Measurements from ENCODE around the gene LY9.
A peak's percentile ranks its signal among the peaks of the same experiment; 100 is the strongest.
"Not testable (repeated sequence)": the region's sequence is repeated elsewhere in the genome, so short reads cannot be mapped to it uniquely, and the experiment has no call there.

LY9 gene

GRCh38 chr1:160774886-160775719, 20.9 kb upstream of the LY9 start:
- no peak for DNase-seq

DNA sequence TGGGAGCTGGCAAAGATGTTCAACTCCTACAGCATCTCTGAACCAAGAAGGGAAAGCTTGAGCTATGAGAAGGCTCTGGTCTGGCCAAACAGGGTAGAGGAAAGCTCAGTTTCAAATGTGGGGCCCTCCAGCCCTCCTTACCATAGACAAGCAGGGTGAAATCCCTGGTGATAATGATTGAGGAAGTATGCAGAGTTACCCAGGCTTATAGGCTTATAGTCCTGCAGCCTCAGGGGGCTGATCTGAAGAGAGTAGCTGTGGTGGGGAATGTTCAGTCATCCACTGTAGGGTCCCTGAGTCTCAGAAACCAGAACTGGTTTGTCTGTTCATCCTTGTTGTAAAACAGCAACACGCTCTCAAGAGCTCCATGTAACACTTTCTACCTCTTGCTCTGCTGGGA, 19.8 kb upstream of the LY9 start:
- no peak for DNase-seq

- DNase-seq, result peak in 4 of 5 donors; percentile 28 to 65 (median 40)
These were observed 18.4 kb upstream of the LY9 start for GRCh38 chr1:160777486-160778089.

DNA sequence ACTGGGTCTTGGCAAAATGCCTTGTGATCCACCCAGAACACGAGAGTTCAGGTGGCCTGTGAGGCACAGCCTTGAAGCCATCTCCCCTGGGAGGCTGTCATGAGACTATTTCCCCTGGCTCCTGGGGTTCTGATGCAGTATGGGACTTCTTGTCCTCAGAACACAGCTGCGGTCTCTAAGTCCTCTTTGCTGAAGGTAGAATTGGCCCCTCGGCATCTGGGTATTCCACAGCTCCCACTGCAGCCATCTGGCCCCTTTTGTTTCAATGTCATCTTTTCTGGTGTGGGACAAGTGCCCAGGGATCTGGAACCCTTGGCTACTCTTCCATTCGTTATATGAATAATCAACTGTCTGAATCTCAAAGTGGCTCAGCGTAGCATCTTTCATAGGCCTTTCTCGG, 17.0 kb upstream of the LY9 start:
- DNase-seq, result no peak

DNA sequence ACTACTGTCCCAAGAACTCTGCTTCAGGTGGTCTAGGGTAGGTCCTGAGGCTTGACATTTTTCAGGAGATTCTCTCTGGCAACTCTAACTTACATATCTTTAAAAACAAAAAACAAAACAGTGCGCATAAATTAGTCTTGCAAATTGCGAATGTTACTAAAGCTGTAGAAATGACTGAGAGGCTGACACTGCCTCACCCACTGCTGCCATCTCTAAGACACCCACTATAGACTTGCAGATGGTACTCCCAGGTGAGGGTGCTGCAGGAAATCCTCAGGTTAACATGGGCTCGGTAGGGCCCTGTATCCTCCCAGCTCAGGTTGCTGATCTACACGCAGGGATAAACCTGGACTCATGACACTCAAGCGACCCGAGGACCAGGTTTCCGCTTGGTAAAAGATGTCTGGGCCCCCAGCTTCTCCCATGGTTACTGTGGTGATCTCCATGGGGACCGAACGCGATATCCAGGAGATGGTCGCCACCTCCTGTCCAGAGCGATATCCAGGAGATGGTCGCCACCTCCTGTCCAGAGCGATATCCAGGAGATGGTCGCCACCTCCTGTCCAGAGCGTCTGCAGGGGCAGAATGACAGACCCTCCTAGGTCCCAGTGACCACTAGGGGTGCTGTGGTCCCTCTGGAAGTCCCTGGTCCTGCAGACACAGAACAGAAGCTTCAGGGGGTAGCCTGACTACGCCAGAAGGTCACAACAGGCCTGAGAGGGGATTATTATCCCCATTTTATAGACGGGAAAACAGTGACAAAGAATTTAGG, 16.2 kb upstream of the LY9 start:
- peak in 1 of 5 donors; percentile 26 for DNase-seq

GRCh38 chr1:160780398-160780755, 15.6 kb upstream of the LY9 start:
- DNase-seq, result no peak

DNA sequence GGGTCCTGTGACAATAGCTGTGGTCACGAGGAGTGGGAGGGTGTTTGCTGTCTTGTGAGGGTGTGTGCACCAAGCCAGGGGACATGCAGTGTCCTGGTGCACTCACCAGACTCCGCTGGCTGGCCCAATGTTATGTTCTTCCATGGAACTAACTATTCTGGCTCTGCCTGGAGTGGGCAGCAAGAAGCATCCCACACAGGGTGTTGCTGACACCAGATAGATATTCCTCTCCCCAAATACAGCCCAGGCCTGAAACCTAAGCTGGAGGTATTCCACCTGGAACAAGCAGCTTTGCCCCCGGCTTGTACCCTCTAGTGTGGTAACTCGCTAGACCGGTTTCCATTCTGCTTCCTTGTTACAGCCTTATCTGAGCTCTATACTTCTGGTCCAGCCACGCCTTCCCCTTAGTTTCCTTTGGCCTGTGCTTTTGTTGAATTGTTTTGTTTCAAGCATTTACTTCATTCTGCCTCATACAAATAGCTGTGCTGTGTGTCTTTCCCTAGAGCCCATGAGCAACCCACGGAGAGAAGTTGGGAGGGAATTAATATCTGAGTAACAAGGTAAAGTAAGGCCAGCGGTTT, 14.7 kb upstream of the LY9 start:
- no peak for DNase-seq

DNA sequence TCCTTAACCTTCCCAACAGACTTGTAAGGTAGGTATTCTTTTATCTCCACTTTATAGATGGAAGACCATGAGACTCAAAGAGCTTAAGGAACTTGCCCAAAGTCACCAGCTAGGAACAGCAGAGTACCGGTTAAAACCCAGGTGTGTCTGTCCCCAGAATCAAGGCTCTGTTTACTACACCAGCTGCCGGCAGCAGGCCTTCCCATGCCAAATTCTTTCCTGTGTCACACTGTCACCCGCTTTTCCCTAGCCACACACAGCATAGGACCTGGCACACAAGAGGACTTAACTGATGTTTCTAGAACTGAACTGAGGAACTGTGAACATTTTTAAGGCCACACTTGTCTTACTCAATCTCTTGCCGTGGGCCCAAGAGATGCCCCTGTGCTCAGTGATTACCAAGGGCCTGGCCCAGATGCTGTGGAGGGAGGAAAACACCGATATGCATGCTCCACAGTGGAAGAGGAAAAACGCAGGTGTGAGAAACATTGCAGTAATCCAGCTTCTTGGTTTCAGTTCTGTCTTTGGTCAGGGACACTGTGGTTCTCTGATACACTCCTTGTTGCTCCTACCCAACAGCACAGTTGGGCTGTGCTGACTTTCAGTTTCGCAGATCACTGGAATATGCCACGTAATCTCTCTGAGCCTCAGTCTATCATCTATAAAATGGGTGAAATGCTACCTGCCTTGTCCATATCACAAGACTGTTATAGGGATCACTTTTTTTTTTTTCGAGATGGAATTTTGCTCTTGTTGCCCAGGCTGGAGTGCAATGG, 13.9 kb upstream of the LY9 start:
- peak in 1 of 5 donors; percentile 86 for DNase-seq

DNA sequence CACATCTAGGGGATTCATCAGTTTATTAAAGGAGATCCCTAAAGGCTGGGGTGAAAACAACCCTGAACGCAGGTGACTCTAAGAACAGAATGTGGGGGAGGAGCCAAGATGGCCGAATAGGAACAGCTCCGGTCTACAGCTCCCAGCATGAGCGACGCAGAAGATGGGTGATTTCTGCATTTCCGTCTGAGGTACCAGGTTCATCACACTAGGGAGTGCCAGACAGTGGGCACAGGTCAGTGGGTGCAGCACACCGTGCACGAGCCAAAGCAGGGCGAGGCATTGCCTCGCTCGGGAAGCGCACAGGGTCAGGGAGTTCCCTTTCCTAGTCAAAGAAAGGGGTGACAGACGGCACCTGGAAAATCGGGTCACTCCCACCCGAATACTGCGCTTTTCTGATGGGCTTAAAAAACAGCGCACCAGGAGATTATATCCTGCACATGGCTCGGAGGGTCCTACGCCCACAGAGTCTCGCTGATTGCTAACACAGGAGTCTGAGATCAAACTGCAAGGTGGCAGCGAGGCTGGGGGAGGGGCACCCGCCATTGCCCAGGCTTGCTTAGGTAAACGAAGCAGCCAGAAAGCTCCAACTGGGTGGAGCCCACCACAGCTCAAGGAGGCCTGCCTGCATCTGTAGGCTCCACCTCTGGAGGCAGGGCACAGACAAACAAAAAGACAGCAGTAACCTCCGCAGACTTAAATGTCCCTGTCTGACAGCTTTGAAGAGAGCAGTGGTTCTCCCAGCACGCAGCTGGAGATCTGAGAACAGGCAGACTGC, 12.8 kb upstream of the LY9 start:
- not testable (repeated sequence) for DNase-seq

GRCh38 chr1:160789051-160789701, 6.8 kb upstream of the LY9 start:
- no peak for DNase-seq

DNA sequence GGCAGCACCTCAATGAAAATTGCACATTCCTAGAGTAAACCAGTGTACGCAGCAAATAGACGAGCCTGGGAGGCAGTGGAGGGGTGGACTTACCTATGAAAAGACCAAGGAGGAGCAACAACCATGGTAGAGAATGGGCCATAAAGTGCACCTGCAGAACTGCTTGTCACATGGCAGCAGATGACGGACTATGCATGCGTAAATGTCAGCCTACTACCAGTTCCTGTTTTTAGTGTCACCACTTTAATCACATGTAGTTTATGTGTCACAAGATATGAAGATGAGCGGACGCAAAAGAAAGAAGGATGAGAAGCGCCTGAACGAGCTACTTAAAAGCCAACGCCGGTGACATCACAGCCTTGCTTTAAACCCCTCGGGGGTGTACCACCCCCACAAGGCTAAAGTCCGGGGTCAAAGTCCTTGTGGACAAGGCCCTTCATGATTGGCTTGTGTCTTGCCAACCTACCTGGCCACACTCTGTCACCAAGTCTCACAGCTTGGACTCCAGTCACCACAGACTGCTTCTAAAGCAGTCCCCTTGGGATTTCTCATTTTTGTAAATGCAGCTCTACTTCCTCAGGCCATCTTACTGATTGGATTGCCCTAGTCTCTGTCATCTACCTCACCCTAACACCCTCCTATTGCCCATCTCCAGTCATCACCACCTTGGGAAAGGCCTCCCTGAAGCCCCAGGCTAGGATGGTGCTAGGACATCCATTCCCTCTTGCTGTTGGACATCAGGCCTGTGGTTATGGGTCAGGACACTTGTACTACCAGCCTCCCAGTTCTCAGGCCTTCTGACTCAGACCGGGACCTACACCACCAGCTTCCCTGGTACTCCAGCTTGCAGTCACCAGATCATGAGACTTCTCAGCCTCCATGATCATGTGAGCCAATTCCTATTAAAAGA, 6.0 kb upstream of the LY9 start:
- no peak for DNase-seq

- DNase-seq, result no peak
These were observed 1.6 kb upstream of the LY9 start for GRCh38 chr1:160794376-160794775.

DNA sequence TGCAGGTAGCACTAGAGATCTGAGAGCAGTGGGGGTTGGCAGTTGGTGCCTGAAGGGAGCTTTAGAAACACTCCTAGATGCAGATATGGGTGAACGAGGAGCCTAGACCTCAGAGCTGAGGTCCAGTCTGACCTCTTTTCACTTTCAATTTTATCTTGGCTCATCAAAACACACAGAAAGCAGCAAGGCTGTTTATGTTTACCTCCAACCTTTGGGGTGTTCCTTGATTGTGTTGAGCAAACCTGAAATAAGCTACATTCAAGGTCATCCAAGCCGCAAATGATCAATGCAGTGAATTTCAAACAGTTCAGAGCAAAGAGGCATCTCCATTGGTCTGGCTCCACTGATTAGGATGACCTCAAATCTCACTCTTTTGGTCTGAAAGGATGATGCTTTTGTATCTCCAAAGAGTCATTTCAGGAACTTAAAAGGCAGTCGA, 1.3 kb downstream of the LY9 start:
- peak in 1 of 5 donors; percentile 48 for DNase-seq

DNA sequence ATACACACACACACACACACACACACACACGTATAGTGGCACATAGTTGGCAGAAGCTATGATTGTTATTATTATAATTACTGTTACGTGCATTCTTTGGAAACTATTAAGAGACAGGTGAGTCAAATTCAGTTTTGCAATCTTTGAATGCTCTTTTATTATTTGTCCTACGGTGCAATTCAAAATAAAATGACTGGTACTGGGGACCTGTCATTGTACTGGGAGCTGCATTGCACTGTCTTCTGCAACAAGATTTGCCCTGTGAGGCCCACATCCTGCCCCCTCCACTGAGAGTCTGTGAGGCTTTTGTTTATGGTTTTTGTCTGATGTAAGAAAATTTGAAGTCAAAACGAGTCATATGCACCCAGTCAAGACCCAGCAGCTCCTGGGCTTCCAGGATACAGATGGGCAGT, 1.9 kb downstream of the LY9 start:
- peak in 3 of 5 donors; percentile 42 to 88 (median 49) for DNase-seq

DNA sequence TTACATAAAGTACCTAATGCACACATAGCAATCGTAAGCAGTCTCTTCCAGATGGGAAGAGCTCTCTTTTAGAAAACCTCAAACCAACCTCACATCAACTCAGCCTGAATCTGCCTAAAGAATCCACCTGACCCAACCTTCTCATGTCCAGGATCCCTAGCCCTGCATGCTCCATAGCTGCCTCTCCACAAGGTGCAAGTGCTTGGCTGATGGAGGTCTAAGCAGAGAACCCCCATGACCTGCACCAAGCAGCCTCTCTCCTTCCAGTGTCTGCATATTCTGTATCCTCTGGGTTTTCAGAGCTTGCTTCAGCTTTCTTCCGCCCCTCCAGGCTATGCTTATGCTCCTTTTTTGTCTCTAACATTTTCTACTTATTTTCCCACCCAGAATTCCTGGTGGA, 2.5 kb downstream of the LY9 start:
- DNase-seq, result no peak

DNA sequence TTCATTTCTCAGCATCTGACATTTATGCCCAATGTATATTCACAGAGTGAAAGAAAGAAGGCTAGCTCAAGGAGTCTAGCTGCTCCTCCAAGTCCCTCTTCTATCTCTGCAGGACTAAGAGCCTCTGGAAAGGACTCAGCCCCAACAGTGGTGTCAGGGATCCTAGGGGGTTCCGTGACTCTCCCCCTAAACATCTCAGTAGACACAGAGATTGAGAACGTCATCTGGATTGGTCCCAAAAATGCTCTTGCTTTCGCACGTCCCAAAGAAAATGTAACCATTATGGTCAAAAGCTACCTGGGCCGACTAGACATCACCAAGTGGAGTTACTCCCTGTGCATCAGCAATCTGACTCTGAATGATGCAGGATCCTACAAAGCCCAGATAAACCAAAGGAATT, 3.7 kb downstream of the LY9 start:
- DNase-seq, result no peak

- no peak for DNase-seq
These were observed 4.2 kb downstream of the LY9 start for GRCh38 chr1:160800142-160800541.

- peak in 1 of 5 donors; percentile 56 for DNase-seq
These were observed 4.9 kb downstream of the LY9 start for GRCh38 chr1:160800645-160801408.

Data from T-helper 1 cell (primary cell).